T-helper 2 cell treated with Interferon-gamma antibody and Interleukin-4, amounts not matched to agents 100 ng/mL and 5 ng/mL, for 36 hours (primary cell): ENCODE measurements around the gene TUT1. TPM values are rescaled to one million over a fixed set of nuclear protein-coding genes. Genes with fewer than 3 reads are reported as not detected.
"Not testable (repeated sequence)": the region's sequence is repeated elsewhere in the genome, so short reads cannot be mapped to it uniquely, and the experiment has no call there.

ENCODE experiments used
- intact Hi-C: fragments of 100-400 bp; cut with micrococcal nuclease; formaldehyde crosslinking; loops from one replicate; pipeline ENCODE4 v1.15.1; 2023
- total RNA-seq: library from RNA; stranded (reverse); gene quantifications from 2 replicates; pipeline ENCODE4 v1.2.3, GENCODE V29; 2022

Gene TUT1
- total RNA-seq: 26.4 and 30.9 TPM in 2 replicates

- intact Hi-C loops: loop anchor here (1.0 to 5.0 kb wide), 11 partner anchors 8 to 289 kb away; partner anchors contain the start of genes B3GAT3, BSCL2, C11orf98 and CSKMT
Observed at GRCh38 chr11:62591448-62592145, at the start of gene TUT1. TSS of gene TUT1 (minus strand) at chr11:62591523. CDS start at chr11:62591485, 38 bp downstream.

DNA sequence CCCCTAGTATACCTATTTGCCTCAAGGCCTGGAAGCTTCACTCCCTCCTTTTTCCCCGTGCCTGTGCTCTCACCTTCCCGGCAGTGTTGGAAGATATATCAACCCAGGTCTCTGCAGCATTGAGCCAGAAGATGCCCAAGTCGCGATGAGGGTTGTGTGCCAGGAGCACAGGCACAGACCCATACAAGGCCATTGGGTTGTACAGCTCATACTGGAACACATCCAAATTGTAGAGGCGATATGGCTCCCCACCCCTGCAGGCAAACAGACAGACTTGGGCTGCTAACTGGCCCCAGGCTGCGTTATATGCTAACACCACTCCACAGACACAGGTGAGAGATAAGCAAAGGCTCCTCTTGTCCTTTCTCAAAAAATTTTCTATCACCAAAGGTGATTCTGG lies 41.2 kb upstream of the TUT1 start:
- intact Hi-C loops: no loop called here

GRCh38 chr11:62627713-62628112 lies 36.4 kb upstream of the TUT1 start:
- intact Hi-C loops: no loop called here

GRCh38 chr11:62622476-62623089 lies 31.3 kb upstream of the TUT1 start:
- intact Hi-C loops: loop anchor here (1.0 to 2.0 kb wide), 3 partner anchors 23 to 42 kb away; partner anchors contain the start of genes C11orf98, CSKMT and GANAB

DNA sequence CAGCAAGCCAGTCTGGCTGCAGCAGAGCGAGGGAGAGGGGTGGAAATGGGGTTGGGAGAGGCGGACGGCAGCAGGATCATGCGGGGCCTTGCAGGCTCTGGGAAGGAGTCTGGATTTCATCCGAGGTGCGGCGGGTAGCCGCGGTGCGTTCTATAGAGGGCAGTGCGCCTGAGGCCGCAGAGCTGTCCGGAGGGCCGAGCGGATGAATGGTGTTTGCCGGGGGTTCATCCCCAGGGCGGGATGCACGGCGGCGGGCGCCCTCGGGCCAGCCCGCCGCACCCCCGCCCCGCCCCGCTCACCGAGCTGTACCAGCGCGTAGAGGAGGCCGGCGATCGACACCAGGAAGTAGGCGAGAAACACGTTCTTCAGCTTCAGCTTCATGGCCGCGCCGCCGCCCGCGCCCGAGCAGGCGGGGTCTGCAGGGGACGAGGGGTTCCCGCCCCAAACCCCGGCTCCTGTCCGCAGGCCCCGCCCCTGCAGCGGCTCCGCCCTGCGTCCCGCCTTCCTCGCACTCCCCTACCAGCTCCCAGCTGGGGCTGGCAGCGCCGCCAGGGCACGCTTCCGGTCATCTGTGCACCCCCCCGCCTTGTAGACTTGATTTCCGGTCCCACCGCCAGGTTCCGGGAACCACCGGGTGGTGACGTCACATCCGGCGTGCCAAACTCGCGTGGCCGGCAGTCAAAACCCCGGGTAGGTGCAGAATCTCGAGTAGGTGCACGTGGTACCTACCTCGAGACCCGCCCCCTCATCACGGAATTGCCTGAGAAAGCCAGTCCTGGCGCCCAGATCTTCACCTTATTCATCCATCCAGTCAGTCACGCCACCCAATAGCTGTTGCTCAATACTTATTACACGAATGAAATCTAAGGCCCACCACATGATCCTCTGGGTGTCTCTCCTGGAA lies 30.5 kb upstream of the TUT1 start, which contains the start of gene B3GAT3:
TSS of gene B3GAT3 (minus strand) at position 420 of the 904 bp plus-strand sequence. CDS start at position 381, 39 bp downstream.
- intact Hi-C loops: loop anchor here (1.0 to 2.0 kb wide), 4 partner anchors 23 to 43 kb away; partner anchors contain the start of genes C11orf98, CSKMT, GANAB and TUT1

DNA sequence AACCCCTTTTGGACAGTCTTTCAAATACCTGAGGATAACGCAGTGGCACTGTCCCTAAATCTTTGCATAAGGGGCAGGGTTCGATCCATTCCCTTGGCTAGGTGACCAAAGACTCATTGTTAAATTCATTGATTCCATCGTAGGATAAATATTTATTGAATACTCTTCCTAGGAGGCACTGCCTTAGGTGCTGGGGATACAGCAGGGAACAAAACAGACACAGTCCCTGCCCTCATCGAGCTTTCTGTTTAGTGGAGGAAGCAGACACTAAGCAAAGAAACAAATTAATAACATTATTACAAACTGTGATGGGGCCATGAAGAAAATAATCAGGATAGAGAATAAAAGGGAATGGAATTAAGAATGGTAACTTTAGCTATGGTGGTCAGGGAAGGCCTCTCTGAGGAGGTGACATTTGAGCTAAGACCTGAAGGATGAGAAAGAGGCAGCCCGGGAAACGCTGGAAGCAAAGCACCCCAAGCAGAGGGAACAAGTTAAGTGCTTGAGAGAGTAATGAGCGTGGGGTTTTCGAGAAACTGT lies 29.8 kb upstream of the TUT1 start:
- intact Hi-C loops: loop anchor here (2.0 kb wide), 1 partner anchor 30 kb away; the partner anchor contains the start of gene TUT1

- intact Hi-C loops: not testable (repeated sequence)
Observed at GRCh38 chr11:62616957-62617356, 25.6 kb upstream of the TUT1 start.

DNA sequence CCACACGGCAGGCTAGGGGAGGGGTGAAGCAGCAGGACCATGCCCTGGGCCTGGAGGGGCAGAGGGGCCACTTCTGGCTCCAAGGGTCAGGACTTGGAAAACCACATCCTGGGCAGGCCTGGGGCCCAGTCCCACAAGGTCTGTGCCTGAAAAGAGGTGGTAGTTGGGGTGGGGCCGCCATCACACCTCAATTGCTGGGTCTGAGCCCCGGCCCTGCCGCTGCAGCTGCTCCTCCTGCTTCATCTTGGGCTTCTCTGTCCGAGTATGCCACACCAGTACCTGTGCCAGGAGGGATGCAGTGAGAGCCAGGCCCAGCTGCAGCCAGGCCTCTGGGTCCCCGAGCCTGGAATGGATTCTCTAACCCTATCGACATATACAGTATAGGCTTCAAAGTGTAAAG lies 24.2 kb upstream of the TUT1 start:
- intact Hi-C loops: no loop called here

- intact Hi-C loops: loop anchor here (5.0 kb wide), 1 partner anchor 158 kb away; the partner anchor contains the start of gene TAF6L
Observed at GRCh38 chr11:62614275-62614674, 23.0 kb upstream of the TUT1 start.

GRCh38 chr11:62613291-62613778 lies 22.0 kb upstream of the TUT1 start:
- intact Hi-C loops: loop anchor here (2.0 to 5.0 kb wide), 3 partner anchors 39 to 159 kb away; partner anchors contain the start of genes C11orf98, CSKMT, INTS5 and TAF6L

DNA sequence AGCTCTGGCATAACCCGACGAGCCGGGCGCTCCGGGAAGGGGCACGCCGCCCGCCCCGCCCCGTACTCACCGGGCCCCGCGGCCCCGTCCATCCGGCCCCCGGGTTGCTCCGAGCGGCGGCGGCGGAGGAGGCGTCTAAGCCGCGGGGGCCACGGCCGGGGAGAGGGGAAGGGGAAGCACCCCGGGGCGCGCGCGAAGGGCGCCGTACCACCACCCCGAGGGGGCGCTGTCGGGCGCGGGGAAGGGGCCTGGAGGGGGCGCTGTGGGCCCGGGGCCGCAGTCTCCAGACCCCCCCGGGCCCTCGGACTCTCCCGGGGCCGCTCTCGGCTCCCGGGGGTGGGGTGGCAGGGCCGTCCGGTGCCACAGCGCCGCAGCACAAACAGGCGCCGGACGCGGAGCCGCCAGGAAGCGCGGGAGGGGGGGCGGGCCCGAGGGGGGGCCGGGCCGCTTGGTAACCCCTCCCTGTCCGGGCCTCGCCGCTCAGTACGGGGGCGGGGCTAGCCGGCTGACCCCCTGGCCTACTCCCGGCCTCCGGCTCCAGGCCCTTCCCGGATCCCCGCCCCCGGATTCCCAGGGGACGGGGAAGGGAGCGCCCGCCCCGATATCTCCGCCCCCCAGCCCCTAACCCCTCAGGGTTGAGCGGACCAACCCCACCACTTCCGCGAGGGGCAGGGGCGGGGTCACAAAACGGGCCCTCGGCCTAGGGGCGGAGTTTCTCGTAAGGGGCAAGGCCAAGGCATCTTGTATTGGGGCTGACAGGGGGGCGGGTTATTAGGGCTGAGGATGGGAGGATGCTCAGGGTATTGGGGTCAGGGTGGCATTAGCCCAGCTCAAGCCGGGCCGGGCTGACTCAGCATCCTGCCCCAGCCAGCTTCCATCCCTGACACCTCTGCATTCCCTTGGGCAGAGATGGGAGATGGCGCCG lies 21.3 kb upstream of the TUT1 start, which contains the start of the genes EML3 and ROM1:
TSS of gene EML3 (minus strand) at position 410 of the 925 bp plus-strand sequence. CDS start at position 92, 318 bp downstream.
TSS of gene ROM1 (plus strand) at position 892 of the 925 bp plus-strand sequence. CDS start at position 917, 25 bp downstream.
- intact Hi-C loops: loop anchor here (1.0 to 5.0 kb wide), 5 partner anchors 10 to 160 kb away; partner anchors contain the start of genes C11orf98, CSKMT, INTS5 and TAF6L

GRCh38 chr11:62611705-62612365 lies 20.5 kb upstream of the TUT1 start:
- intact Hi-C loops: loop anchor here (1.0 to 5.0 kb wide), 5 partner anchors 10 to 160 kb away; partner anchors contain the start of genes C11orf98, CSKMT, INTS5 and TAF6L

GRCh38 chr11:62610814-62611704 lies 19.7 kb upstream of the TUT1 start:
- intact Hi-C loops: loop anchor here (5.0 kb wide), 1 partner anchor 161 kb away; the partner anchor contains the start of gene TAF6L

DNA sequence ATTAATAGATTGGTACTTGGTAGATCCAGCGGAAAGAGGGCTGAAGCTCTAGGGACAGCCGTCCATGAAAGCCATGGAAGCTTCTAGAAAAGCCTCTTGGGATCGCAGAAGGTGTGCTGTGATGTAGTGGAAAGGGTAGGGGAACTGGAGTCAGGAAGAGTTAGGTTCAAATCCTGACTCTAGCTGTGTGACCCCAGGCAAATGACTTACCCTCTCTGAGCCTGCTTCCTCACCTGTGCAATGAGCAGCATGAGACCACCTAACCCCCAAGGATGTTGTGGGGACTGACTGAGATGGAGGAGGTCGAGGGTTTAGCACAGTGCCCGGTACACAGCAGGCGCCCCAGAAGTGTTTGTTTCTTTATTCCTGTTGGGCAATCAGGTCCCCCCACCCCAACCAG lies 19.1 kb upstream of the TUT1 start:
- intact Hi-C loops: loop anchor here (5.0 kb wide), 1 partner anchor 162 kb away; the partner anchor contains the start of gene TAF6L

- intact Hi-C loops: no loop called here
Observed at GRCh38 chr11:62608776-62609175, 17.5 kb upstream of the TUT1 start.

- intact Hi-C loops: no loop called here
Observed at GRCh38 chr11:62607714-62608113, 16.4 kb upstream of the TUT1 start.

DNA sequence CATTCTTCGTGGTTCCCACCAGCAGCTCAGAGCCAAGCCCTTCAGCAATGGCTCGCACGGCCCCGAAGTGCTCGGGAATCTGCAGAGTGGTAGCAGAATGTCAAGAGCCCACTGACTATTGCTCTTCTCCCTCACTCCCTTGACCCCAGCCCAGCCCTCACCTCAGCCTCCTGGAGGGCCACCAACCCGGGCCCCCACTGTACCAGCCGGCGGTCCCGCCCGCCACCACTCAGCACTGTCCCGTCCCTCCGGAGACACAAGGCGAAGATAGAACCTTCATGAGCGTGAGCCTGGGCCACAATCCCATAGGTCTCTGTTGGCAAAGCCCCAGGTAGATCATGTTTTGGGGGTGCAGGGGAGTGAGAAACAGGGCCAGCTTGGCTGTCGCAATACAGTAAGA lies 14.6 kb upstream of the TUT1 start:
- intact Hi-C loops: no loop called here
